Sigmoid colon (tissue), 7 donors: ENCODE measurements around the gene APLP2. TPM values are rescaled to one million over a fixed set of nuclear protein-coding genes. Genes with fewer than 3 reads are reported as not detected.

ENCODE experiments used
- DNase-seq: peaks from one replicate; pipeline ENCODE4 v3.0.0-alpha.2; 2019
- H3K27ac ChIP-seq, 4 donors: fragments of 200-600 bp; sonication (generic); one replicate each; pipeline ENCODE4 v1.5.1; 2016 to 2019; ENCODE audit warnings: mild to moderate bottlenecking in 1 of 4
- H3K27me3 ChIP-seq, 3 donors: fragments of 200-600 bp; sonication (generic); one replicate each; pipeline ENCODE4 v1.5.1; 2019; ENCODE audit warnings: mild to moderate bottlenecking in 1 of 3
- H3K36me3 ChIP-seq, 4 donors: fragments of 200-600 bp; sonication (generic); one replicate each; pipeline ENCODE4 v1.5.1; 2016 to 2019
- H3K4me1 ChIP-seq, 4 donors: fragments of 200-600 bp; sonication (generic); one replicate each; pipeline ENCODE4 v1.5.1; 2017 to 2019
- H3K4me3 ChIP-seq, 4 donors: fragments of 200-600 bp; sonication (generic); one replicate each; pipeline ENCODE4 v1.5.1; 2017 to 2019; ENCODE audit warnings: mild to moderate bottlenecking in 2 of 4, moderate library complexity in 1 of 4
- H3K9me3 ChIP-seq, 4 donors: fragments of 200-600 bp in 3 of 4; sonication (generic) in 3 of 4; one replicate each; pipeline versions ENCODE4 v1.5.1 to v1.6.1; 2013 to 2019
- EP300 ChIP-seq, 4 donors: sonication (generic); formaldehyde crosslinking; IDR thresholded peaks; one replicate each; pipeline ENCODE4 v1.6.1; 2017; ENCODE audit warnings: antibody characterized with exemption in 4 of 4
- POLR2A ChIP-seq, 2 donors: fragments of 450-650 bp; IDR thresholded peaks; one replicate each; pipeline ENCODE4 v1.6.1; 2016; ENCODE audit warnings: antibody characterized with exemption in 2 of 2, mild to moderate bottlenecking in 2 of 2, moderate library complexity in 2 of 2
- POLR2AphosphoS5 ChIP-seq, 4 donors: sonication (generic); formaldehyde crosslinking; IDR thresholded peaks; one replicate each; pipeline ENCODE4 v1.6.1; 2017; ENCODE audit warnings: antibody characterized with exemption in 4 of 4
- whole genome bisulfite sequencing, 2 donors: extraction: QIAGEN DNeasy Blood & Tissue Kit; methylation state at CpG; one replicate each; pipeline ENCODE4 v1.1.7; 2013; 5-methylcytosine and 5-hydroxymethylcytosine counted together
- intact Hi-C: fragments of 100-400 bp; cut with DNase I; formaldehyde crosslinking; loops from one replicate; pipeline ENCODE4 v1.15.1; 2023
- polyA plus RNA-seq, 3 donors: library from polyadenylated mRNA; stranded (reverse); fragments of 200-250 nt; gene quantifications; one replicate each; pipeline ENCODE4 v1.2.3, GENCODE V29; 2013
- total RNA-seq, 4 donors: library from RNA; depleted of rRNA; stranded (reverse); fragments of >200 nt; gene quantifications; one replicate each; pipeline ENCODE4 v1.1.0, GENCODE V29; 2016
- TF ChIP-seq, protein P1 (sequence below), 4 experiments: fragments of 450-650 bp in 3 of 4; fragments of 200-600 bp in 1 of 4; IDR thresholded peaks; one replicate each; pipeline ENCODE4 v1.5.1; 2016 to 2019; ENCODE audit warnings: antibody characterized with exemption in 4 of 4, mild to moderate bottlenecking in 3 of 4, moderate library complexity in 2 of 4
- donor health status: healthy with polysubstance abuse.
- donor health status: Bipolar disorder and iron deficiency.
- donor health status: healthy.

Gene APLP2
- total and polyA plus RNA-seq, 7 donors = 39.0 to 276 (median 247) TPM

DNA sequence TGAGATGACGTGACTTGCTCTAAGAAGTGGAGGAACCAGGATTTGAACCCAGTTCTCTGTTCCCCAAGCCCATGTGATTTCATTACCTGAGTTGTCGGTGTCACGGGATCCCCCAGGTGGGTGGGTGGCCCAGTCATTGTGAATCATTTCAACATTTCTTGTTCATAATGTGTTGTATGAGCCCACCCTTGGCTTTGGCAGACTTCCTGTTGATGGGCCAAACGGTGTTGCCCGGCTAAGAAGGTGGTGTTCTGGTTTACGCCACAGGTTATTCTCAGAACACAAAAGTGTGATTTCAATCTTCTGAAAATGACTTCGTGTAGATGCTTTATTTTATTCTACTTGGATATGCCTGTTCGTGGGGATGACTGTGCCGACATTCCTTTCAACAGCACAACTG is 68.3 kb downstream of the APLP2 start:
- H3K4me3 ChIP-seq = no peak overlapping the region
- WGBS, 2 donors = 90 to 91% methylated on average over 9 of the region's 9 CpGs
- no peaks in the 10 kb centered on the region for H3K9me3 ChIP-seq
- TF ChIP-seq, protein P1, sequence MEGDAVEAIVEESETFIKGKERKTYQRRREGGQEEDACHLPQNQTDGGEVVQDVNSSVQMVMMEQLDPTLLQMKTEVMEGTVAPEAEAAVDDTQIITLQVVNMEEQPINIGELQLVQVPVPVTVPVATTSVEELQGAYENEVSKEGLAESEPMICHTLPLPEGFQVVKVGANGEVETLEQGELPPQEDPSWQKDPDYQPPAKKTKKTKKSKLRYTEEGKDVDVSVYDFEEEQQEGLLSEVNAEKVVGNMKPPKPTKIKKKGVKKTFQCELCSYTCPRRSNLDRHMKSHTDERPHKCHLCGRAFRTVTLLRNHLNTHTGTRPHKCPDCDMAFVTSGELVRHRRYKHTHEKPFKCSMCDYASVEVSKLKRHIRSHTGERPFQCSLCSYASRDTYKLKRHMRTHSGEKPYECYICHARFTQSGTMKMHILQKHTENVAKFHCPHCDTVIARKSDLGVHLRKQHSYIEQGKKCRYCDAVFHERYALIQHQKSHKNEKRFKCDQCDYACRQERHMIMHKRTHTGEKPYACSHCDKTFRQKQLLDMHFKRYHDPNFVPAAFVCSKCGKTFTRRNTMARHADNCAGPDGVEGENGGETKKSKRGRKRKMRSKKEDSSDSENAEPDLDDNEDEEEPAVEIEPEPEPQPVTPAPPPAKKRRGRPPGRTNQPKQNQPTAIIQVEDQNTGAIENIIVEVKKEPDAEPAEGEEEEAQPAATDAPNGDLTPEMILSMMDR (IDR thresholded peaks at IDR 0.05) = no peak
- no peak for TF ChIP-seq POLR2A (IDR thresholded peaks at IDR 0.05)
- no peak for TF ChIP-seq POLR2AphosphoS5 (IDR thresholded peaks at IDR 0.05)
- TF ChIP-seq EP300 (IDR thresholded peaks at IDR 0.05) = no peak
- DNase-seq = no peak
- H3K27ac ChIP-seq = no peak overlapping the region
- intact Hi-C loops = no loop called here
- peaks cover 0 to 8% (median 3%) of the 10 kb centered on the region in 4 donors for H3K4me1 ChIP-seq
- no peaks in the 10 kb centered on the region for H3K27me3 ChIP-seq
- H3K36me3 ChIP-seq = peaks cover 7 to 94% (median 32%) of the 10 kb centered on the region in 4 donors

DNA sequence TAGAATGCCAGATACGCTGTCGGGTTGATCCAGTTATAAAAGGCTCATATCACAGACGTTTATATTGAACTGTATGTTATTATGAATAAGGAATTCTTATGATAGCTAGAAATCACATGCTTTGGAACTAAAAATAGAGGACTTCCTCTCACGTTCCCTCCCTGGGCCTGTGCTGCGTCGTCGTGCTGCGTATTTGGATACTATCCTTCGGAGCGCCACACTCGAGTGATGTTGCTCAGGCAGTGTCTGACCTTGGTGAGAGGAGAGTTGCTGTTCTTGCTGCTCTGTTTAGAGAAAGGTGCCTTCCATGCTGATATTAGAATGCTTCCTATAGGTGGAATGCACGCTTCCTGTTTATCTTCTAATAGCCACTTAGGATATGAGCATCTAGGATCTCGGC is 69.7 kb downstream of the APLP2 start:
- WGBS, 2 donors = 88 to 91% methylated on average over 13 of the region's 13 CpGs
- Histone ChIP-seq H3K36me3 (peaks cover 0 to 94% (median 29%) of the 10 kb centered on the region in 4 donors), H3K4me1 (peaks cover 0 to 10% (median 7%) of the 10 kb centered on the region in 4 donors), H3K4me3 (no peak overlapping the region), H3K27me3 (no peaks in the 10 kb centered on the region), H3K27ac (no peak overlapping the region), H3K9me3 (no peaks in the 10 kb centered on the region)
- no peak for DNase-seq
- intact Hi-C loops = no loop called here
- no peak for TF ChIP-seq POLR2AphosphoS5 (IDR thresholded peaks at IDR 0.05)

DNA sequence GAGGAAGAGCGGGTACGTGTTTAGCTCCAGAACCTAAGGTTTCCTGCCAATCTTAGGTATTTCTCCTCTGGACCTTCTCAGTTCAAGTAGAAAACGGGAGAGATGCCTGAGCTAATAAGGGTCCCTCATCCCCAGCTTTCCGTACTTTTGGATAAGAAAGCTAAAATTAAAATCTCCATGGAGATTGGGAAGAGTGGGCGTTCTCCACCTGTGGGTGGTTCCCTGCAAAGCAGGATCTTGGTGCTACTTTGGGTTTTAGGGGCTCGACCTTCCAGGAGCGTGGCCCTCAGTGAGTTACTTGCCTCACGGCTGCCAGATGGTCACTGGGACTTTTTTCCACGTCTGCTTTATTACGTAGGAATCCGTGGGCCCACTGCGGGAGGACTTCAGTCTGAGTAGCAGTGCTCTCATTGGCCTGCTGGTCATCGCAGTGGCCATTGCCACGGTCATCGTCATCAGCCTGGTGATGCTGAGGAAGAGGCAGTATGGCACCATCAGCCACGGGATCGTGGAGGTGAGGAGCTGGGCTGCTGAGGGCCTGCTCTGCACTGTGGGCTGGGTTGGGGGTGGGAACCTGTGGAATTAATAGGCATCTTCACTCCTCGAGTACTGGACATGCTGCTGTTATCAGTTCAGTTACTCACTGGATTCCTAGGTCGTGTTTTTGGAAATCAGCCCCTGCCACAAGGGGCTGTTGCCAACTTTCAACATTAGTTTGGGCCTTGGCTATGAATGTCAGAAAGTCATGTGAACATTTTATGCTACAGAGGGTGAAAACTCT is 72.1 kb downstream of the APLP2 start:
- Histone ChIP-seq H3K27me3 (no peaks in the 10 kb centered on the region), H3K4me1 (peaks cover 0 to 24% (median 16%) of the 10 kb centered on the region in 4 donors), H3K36me3 (peaks cover 0 to 80% (median 31%) of the 10 kb centered on the region in 4 donors), H3K4me3 (no peak overlapping the region), H3K9me3 (no peaks in the 10 kb centered on the region), H3K27ac (no peak overlapping the region)
- intact Hi-C loops = no loop called here
- WGBS, 2 donors = 87 to 92% methylated on average over 19 of the region's 19 CpGs
- no peak for TF ChIP-seq POLR2A (IDR thresholded peaks at IDR 0.05)
- TF ChIP-seq, protein P1 (IDR thresholded peaks at IDR 0.05) = no peak
- TF ChIP-seq POLR2AphosphoS5 (IDR thresholded peaks at IDR 0.05) = no peak
- no peak for TF ChIP-seq EP300 (IDR thresholded peaks at IDR 0.05)
- DNase-seq = no peak

DNA sequence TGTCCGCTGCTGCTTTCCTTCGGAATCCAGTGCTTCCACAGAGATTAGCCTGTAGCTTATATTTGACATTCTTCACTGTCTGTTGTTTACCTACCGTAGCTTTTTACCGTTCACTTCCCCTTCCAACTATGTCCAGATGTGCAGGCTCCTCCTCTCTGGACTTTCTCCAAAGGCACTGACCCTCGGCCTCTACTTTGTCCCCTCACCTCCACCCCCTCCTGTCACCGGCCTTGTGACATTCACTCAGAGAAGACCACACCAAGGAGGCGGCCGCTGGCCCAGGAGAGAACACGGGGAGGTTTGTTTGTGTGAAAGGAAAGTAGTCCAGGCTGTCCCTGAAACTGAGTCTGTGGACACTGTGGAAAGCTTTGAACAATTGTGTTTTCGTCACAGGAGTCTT is 74.4 kb downstream of the APLP2 start:
- Histone ChIP-seq H3K9me3 (no peaks in the 10 kb centered on the region), H3K4me3 (no peak overlapping the region), H3K4me1 (peaks cover 0 to 24% (median 16%) of the 10 kb centered on the region in 4 donors), H3K36me3 (peaks cover 0 to 59% (median 28%) of the 10 kb centered on the region in 4 donors), H3K27me3 (no peaks in the 10 kb centered on the region), H3K27ac (peak overlapping the region; percentile 47 to 66 (median 50))
- intact Hi-C loops = no loop called here
- no peak for TF ChIP-seq EP300 (IDR thresholded peaks at IDR 0.05)
- TF ChIP-seq POLR2AphosphoS5 (IDR thresholded peaks at IDR 0.05) = no peak
- TF ChIP-seq POLR2A (IDR thresholded peaks at IDR 0.05) = no peak
- TF ChIP-seq, protein P1 (IDR thresholded peaks at IDR 0.05) = no peak
- WGBS, 2 donors = 12 to 64% methylated on average over 10 of the region's 10 CpGs
- no peak for DNase-seq

DNA sequence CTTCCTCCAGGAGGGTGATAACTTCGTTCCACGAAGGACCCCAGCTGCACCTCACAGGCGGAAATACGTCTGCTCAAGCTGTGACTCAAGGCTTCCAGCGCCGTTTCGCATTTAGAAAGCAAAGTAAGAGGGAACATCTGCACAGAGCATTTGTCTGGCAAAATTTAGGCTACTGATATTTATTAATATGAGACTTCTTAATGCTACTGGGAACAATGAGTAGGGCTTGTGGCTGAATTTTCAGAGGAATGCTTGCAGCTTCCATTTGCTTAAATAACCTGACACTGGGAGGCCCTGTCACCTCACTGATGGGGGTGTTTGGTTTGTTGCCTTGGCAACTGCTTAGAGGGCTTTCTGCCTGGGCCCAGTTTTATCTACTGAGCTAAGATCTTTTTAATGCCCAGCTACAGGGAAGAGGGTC is 75.2 kb downstream of the APLP2 start:
- peaks cover 0 to 24% (median 13%) of the 10 kb centered on the region in 4 donors for H3K4me1 ChIP-seq

More for the DNA sequence above, 75.2 kb downstream of the APLP2 start:
- TF ChIP-seq POLR2A (IDR thresholded peaks at IDR 0.05) (no peak), POLR2AphosphoS5 (IDR thresholded peaks at IDR 0.05) (no peak), EP300 (IDR thresholded peaks at IDR 0.05) (no peak)
- TF ChIP-seq, protein P1 (IDR thresholded peaks at IDR 0.05) = no peak
- no peak overlapping the region for H3K4me3 ChIP-seq
- H3K27me3 ChIP-seq = no peaks in the 10 kb centered on the region
- no peaks in the 10 kb centered on the region for H3K9me3 ChIP-seq
- DNase-seq = no peak
- peak overlapping the region; percentile 39 to 66 (median 48) for H3K27ac ChIP-seq
- intact Hi-C loops = no loop called here
- WGBS, 2 donors = 46 to 69% methylated on average over 7 of the region's 7 CpGs
- H3K36me3 ChIP-seq = peaks cover 0 to 54% (median 27%) of the 10 kb centered on the region in 4 donors
